Stimulated activated CD4-positive, alpha-beta T cell treated with anti-CD3 and anti-CD28 coated beads, TNF-alpha, amount 100 ng/mL, for 4 hours (primary cell): Measurements from ENCODE around the gene CDH18.
"Not testable (repeated sequence)": the region's sequence is repeated elsewhere in the genome, so short reads cannot be mapped to it uniquely, and the experiment has no call there.

Experiments
- DNase-seq, 3 experiments: peaks; one replicate each; pipeline ENCODE4 v3.0.0-alpha.2; 2020; ENCODE audit warnings: low read depth in 3 of 3

Gene CDH18

GRCh38 chr5:19859020-19859419 is 129.0 kb downstream of the CDH18 start:
- DNase-seq: no peak

GRCh38 chr5:19855931-19856330 is 132.1 kb downstream of the CDH18 start:
- no peak for DNase-seq

GRCh38 chr5:19855453-19855852 is 132.5 kb downstream of the CDH18 start:
- DNase-seq: no peak

GRCh38 chr5:19855031-19855430 is 133.0 kb downstream of the CDH18 start:
- DNase-seq: no peak

- DNase-seq: no peak
Observed at GRCh38 chr5:19853616-19854240, 134.3 kb downstream of the CDH18 start.

- DNase-seq: no peak
Observed at GRCh38 chr5:19837536-19838174, 150.3 kb downstream of the CDH18 start.

- DNase-seq: no peak
Observed at GRCh38 chr5:19835442-19835841, 152.6 kb downstream of the CDH18 start.

- DNase-seq: not testable (repeated sequence)
Observed at GRCh38 chr5:19812720-19813119, 175.3 kb downstream of the CDH18 start.

GRCh38 chr5:19806756-19807155 is 181.2 kb downstream of the CDH18 start:
- no peak for DNase-seq

- no peak for DNase-seq
Observed at GRCh38 chr5:19802686-19803085, 185.3 kb downstream of the CDH18 start.

GRCh38 chr5:19795218-19795617 is 192.8 kb downstream of the CDH18 start:
- DNase-seq: no peak

- DNase-seq: no peak
Observed at GRCh38 chr5:19790829-19791466, 197.1 kb downstream of the CDH18 start.

- DNase-seq: no peak
Observed at GRCh38 chr5:19782566-19782965, 205.4 kb downstream of the CDH18 start.

- no peak for DNase-seq
Observed at GRCh38 chr5:19777363-19777762, 210.6 kb downstream of the CDH18 start.

GRCh38 chr5:19776886-19777285 is 211.1 kb downstream of the CDH18 start:
- not testable (repeated sequence) for DNase-seq

GRCh38 chr5:19771174-19771835 is 216.7 kb downstream of the CDH18 start:
- DNase-seq: no peak

- no peak for DNase-seq
Observed at GRCh38 chr5:19770396-19770795, 217.6 kb downstream of the CDH18 start.

- no peak for DNase-seq
Observed at GRCh38 chr5:19767987-19768386, 220.0 kb downstream of the CDH18 start.

- DNase-seq: no peak
Observed at GRCh38 chr5:19753579-19753978, 234.4 kb downstream of the CDH18 start.

- no peak for DNase-seq
Observed at GRCh38 chr5:19751326-19751725, 236.7 kb downstream of the CDH18 start.

- no peak for DNase-seq
Observed at GRCh38 chr5:19745247-19745646, 242.8 kb downstream of the CDH18 start.

GRCh38 chr5:19739671-19740070 is 248.3 kb downstream of the CDH18 start:
- DNase-seq: no peak

GRCh38 chr5:19734776-19735175 is 253.2 kb downstream of the CDH18 start:
- DNase-seq: no peak
